ENCODE measurements around the gene PKN2. TPM values are rescaled to one million over a fixed set of nuclear protein-coding genes. Genes with fewer than 3 reads are reported as not detected.
"Not testable (repeated sequence)": the region's sequence is repeated elsewhere in the genome, so short reads cannot be mapped to it uniquely, and the experiment has no call there.

The PKN2 gene
- total RNA-seq, 6 experiments from 2014 or later, result 32.4 to 43.6 (median 35.7) TPM

DNA sequence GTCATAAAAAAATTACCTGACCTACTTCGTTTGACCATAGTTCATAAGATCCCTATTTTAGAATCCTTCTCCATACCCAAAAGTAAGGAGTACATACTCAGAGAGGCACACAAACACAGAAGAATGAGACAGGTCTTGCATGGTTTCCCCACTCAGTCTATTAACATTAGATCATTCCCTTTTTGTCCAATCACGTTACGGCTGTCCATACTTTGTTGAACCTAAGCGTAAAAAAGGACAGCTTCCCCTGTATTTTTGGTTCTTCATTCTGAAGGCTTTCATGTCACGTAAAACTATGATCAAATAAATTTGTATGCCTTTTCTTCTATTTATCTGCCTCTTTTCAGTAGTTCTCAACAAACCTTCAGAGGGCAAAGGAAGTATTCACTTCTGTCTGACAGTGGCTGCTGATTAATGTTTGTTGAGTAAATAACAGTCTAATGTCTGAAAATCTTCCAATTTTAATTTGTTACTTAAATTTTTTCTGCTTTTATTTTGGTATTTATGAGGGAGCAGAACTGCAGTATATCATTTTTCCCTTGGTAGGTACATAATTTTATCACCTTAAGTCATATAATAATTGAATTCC, 16.4 kb downstream of the PKN2 start:
- Mint-ChIP-seq H3K27me3 (ENCODE audit: insufficient read depth) (no peaks in the 10 kb centered on the region), H3K27ac (no peak overlapping the region), H3K4me3 (no peak overlapping the region), H3K36me3 (ENCODE audit: low read depth) (peaks cover 9% of the 10 kb centered on the region), H3K9me3 (no peaks in the 10 kb centered on the region), H3K4me1 (ENCODE audit: low read depth) (peaks cover 47% of the 10 kb centered on the region)
- no peak for DNase-seq
- TF ChIP-seq, protein P1, sequence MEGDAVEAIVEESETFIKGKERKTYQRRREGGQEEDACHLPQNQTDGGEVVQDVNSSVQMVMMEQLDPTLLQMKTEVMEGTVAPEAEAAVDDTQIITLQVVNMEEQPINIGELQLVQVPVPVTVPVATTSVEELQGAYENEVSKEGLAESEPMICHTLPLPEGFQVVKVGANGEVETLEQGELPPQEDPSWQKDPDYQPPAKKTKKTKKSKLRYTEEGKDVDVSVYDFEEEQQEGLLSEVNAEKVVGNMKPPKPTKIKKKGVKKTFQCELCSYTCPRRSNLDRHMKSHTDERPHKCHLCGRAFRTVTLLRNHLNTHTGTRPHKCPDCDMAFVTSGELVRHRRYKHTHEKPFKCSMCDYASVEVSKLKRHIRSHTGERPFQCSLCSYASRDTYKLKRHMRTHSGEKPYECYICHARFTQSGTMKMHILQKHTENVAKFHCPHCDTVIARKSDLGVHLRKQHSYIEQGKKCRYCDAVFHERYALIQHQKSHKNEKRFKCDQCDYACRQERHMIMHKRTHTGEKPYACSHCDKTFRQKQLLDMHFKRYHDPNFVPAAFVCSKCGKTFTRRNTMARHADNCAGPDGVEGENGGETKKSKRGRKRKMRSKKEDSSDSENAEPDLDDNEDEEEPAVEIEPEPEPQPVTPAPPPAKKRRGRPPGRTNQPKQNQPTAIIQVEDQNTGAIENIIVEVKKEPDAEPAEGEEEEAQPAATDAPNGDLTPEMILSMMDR (IDR thresholded peaks at IDR 0.05), result no peak

DNA sequence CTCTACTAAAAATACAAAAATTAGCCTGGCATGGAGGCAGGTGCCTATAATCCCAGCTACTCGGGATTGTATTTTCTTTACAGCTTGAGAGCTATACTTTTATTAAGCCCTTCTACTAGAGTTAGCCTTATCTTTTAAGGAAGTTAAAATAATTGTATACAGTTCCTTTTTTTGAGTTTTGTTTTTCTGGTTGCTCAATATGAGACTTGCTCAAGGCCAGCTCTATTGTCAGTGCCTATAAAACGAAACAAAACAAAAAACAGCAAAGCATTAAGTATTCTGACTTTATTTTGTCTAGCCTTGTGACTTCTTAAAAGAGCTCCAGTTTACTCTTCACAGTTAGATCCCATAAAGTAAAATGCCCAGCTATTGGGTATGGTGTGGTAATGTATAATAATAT, 17.2 kb downstream of the PKN2 start:
- DNase-seq, result no peak
- TF ChIP-seq, protein P1 (IDR thresholded peaks at IDR 0.05), result no peak
- Mint-ChIP-seq H3K27me3 (ENCODE audit: insufficient read depth) (no peaks in the 10 kb centered on the region), H3K36me3 (ENCODE audit: low read depth) (peaks cover 9% of the 10 kb centered on the region), H3K27ac (no peak overlapping the region), H3K4me1 (ENCODE audit: low read depth) (peaks cover 39% of the 10 kb centered on the region), H3K9me3 (no peaks in the 10 kb centered on the region), H3K4me3 (no peak overlapping the region)

DNA sequence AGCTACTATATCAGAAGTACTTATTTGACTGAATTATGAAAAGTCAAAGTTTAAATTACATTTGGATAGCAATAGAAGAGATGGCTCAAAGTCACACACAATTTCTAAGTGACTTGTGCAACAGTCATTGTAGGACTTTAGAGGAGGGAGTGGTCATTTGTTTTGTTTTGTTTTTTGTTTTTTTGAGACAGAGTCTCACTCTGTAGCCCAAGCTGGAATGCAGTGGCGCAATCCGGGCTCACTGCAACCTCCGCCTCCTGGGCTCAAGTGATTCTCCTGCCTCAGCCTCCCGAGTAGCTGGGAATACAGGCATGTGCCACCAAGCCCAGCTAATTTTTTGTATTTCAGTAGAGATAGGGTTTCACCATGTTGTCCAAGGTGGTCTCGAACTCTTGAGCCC, 17.7 kb downstream of the PKN2 start:
- not testable (repeated sequence) for DNase-seq; H3K4me3 Mint-ChIP-seq; H3K27ac Mint-ChIP-seq; H3K9me3 Mint-ChIP-seq; H3K27me3 Mint-ChIP-seq (ENCODE audit: insufficient read depth); H3K36me3 Mint-ChIP-seq (ENCODE audit: low read depth)
- peaks cover 34% of the 10 kb centered on the region for H3K4me1 Mint-ChIP-seq (ENCODE audit: low read depth)

DNA sequence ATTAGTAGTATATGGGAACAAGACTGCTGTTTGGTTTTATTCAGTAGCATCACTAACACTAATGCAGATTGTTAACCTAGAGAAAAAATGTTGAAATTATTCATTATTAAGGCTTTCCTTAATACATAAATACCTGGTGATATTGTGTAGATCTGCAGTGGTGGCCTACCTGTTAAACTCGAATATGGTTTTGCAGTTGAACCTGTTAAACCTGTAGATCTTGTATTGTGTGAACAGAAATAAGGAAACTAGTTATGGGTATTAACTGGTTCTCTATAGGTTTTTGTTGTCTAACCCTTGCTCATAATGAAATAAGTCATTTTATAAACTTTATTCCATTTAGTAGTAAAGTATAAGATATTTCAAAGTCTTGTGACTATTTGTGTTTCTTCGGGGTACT, 23.9 kb downstream of the PKN2 start:
- Mint-ChIP-seq H3K36me3 (ENCODE audit: low read depth) (peaks cover 5% of the 10 kb centered on the region), H3K9me3 (no peaks in the 10 kb centered on the region), H3K4me1 (ENCODE audit: low read depth) (no peaks in the 10 kb centered on the region), H3K27ac (no peak overlapping the region), H3K27me3 (ENCODE audit: insufficient read depth) (no peaks in the 10 kb centered on the region), H3K4me3 (no peak overlapping the region)
- TF ChIP-seq, protein P1 (IDR thresholded peaks at IDR 0.05), result no peak
- DNase-seq, result no peak

DNA sequence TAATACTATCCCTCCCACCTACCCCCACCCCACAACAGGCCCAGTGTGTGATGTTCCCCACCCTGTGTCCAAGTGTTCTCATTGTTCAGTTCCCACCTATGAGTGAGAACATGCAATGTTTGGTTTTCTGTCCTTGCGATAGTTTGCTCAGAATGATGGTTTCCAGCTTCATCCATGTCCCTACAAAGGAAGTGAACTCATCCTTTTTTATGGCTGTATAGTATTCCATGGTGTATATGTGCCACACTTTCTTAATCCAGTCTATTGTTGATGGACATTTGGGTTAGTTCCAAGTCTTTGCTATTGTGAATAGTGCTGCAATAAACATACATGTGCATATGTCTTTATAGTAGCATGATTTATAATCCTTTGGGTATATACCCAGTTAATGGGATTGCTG, 28.8 kb downstream of the PKN2 start:
- not testable (repeated sequence) for H3K27ac Mint-ChIP-seq; H3K4me1 Mint-ChIP-seq (ENCODE audit: low read depth); DNase-seq; H3K4me3 Mint-ChIP-seq; H3K27me3 Mint-ChIP-seq (ENCODE audit: insufficient read depth)
- Mint-ChIP-seq H3K36me3 (ENCODE audit: low read depth) (peaks cover 34% of the 10 kb centered on the region), H3K9me3 (peaks cover 21% of the 10 kb centered on the region)

DNA sequence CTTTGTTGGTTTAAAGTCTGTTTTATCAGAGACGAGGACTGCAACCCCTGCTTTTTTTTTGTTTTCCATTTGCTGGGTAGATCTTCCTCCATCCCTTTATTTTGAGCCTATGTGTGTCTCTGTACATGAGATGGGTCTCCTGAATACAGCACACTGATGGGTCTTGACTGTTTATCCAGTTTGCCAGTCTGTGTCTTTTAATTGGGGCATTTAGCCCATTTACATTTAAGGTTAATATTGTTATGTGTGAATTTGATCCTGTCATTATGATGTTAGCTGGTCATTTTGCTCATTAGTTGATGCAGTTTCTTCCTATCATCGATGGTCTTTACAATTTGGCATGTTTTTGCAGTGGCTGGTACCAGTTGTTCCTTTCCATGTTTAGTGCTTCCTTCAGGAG, 32.5 kb downstream of the PKN2 start:
- H3K27ac Mint-ChIP-seq; H3K4me1 Mint-ChIP-seq (ENCODE audit: low read depth); DNase-seq; H3K4me3 Mint-ChIP-seq; H3K27me3 Mint-ChIP-seq (ENCODE audit: insufficient read depth): not testable (repeated sequence)
- Mint-ChIP-seq H3K9me3 (peaks cover 21% of the 10 kb centered on the region), H3K36me3 (ENCODE audit: low read depth) (peaks cover 29% of the 10 kb centered on the region)

DNA sequence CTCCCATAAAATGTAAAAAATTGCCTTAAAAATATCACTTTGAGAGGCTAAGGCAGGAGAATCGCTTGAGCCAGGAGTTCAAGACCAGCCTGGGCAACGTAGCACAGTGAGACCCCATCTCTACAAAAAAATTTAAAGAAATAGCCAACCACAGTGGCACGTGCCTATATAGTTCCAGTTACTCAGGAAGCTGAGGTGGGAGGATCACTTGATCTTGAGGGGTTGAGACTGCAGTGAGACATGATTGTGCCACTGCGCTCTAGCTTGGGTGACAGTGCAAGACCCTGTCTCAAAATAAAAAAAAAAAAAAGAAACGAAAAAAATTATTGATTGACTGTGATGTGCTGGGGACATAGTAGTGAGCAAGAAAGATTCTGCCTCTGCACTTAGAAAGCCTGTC, 38.4 kb downstream of the PKN2 start:
- Mint-ChIP-seq H3K9me3 (peaks cover under 1% of the 10 kb centered on the region; the same call in 1 of the 2 replicates), H3K27me3 (ENCODE audit: insufficient read depth) (no peaks in the 10 kb centered on the region; the same call in 1 of the 2 replicates), H3K36me3 (ENCODE audit: low read depth) (peaks cover 3% of the 10 kb centered on the region; the same call in 1 of the 2 replicates), H3K27ac (no peak overlapping the region), H3K4me1 (ENCODE audit: low read depth) (peaks cover 6% of the 10 kb centered on the region; the same call in 1 of the 2 replicates), H3K4me3 (no peak overlapping the region)
- TF ChIP-seq, protein P1 (IDR thresholded peaks at IDR 0.05), result no peak
- DNase-seq, result no peak

Measured in HFFc6 (cell line).